Neural progenitor cell (in vitro differentiated cells): ENCODE measurements around the gene ZSWIM6.

Experiments used
- EZH2phosphoT487 ChIP-seq: fragments of 200-600 bp; sonication (generic); IDR thresholded peaks from 2 replicates; pipeline ENCODE4 v1.6.1; 2017; ENCODE audit warnings: antibody characterized with exemption
- TF ChIP-seq, protein P1 (sequence below): fragments of 200-600 bp; sonication (generic); IDR thresholded peaks from 2 replicates; pipeline ENCODE4 v1.5.1; 2017; ENCODE audit warnings: antibody characterized with exemption, mild to moderate bottlenecking

DNA sequence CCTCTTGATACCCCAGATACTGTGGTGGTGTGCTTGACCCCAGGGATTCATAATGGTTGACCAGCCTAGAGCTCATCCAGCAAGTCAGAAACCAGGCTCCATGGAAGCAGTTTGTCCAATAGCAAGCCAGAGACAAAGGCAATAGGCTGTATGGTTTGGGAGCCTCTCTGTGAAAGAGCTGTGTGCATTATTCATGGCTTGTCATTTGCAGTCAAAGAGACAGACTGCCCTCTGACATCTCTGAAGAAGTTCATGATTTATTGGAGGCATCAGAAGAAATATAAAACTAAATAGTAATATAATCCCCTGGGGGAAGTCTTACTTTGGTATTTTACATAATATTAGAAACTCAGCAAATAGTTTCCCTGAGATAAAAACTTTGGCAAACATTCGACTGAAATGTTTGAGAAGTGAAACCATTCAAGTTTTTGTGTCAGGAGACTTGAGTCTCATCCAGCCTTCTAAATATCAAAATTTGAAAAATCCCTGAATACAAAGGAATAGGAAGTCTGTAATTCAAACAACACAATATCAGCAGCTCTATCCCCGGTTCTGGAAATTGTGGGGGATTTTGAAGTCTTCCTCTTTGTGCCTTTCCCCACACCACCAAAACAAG lies 250.3 kb downstream of the ZSWIM6 start:
- TF ChIP-seq, protein P1, sequence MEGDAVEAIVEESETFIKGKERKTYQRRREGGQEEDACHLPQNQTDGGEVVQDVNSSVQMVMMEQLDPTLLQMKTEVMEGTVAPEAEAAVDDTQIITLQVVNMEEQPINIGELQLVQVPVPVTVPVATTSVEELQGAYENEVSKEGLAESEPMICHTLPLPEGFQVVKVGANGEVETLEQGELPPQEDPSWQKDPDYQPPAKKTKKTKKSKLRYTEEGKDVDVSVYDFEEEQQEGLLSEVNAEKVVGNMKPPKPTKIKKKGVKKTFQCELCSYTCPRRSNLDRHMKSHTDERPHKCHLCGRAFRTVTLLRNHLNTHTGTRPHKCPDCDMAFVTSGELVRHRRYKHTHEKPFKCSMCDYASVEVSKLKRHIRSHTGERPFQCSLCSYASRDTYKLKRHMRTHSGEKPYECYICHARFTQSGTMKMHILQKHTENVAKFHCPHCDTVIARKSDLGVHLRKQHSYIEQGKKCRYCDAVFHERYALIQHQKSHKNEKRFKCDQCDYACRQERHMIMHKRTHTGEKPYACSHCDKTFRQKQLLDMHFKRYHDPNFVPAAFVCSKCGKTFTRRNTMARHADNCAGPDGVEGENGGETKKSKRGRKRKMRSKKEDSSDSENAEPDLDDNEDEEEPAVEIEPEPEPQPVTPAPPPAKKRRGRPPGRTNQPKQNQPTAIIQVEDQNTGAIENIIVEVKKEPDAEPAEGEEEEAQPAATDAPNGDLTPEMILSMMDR, result no peak
- no peak for TF ChIP-seq EZH2phosphoT487
